IMR-90 (cell line): ENCODE results near the gene KAT2B. TPM values are rescaled to one million over a fixed set of nuclear protein-coding genes. Genes with fewer than 3 reads are reported as not detected.

ENCODE experiments used
- ATAC-seq: fragments of 200-7000 bp; cut with Tn5 transposase; 2 replicates; pipeline ENCODE4 v1.9.1; 2020; ENCODE audit warnings: low read depth, mild to moderate bottlenecking, moderate library complexity
- BruUV-seq: library from RNA; stranded (reverse); fragments of 400-500 nt; replicated peaks from 2 replicates; lab custom pipeline; 2021; lab: Mats Ljungman, UMichigan
- CTCF ChIA-PET: fragments of 300-600 bp; formaldehyde crosslinking; extraction: SDS; loops from one replicate; lab custom pipeline; 2021; ENCODE audit warnings: antibody characterized with exemption; lab: Yijun Ruan, JAX
- POLR2A ChIA-PET: fragments of 300-600 bp; sonication (Branson Sonifier 250); formaldehyde crosslinking; loops from one replicate; lab custom pipeline; 2022; ENCODE audit warnings: antibody characterized with exemption; ENCODE audit not compliant: unreplicated experiment; lab: Charles Lee
- DNase-seq: peaks from one replicate; pipeline ENCODE4 v3.0.0; 2013
- H2AFZ ChIP-seq: replicated peaks from 2 replicates; pipeline ENCODE3; 2013; ENCODE audit warnings: low read length, mild to moderate bottlenecking; ENCODE audit not compliant: poor library complexity
- H2AK5ac ChIP-seq: 2 replicates; pipeline ENCODE4 v1.6.1; 2013; ENCODE audit warnings: low read depth, low read length, inconsistent platforms
- H2AK9ac ChIP-seq: replicated peaks from 2 replicates; pipeline ENCODE3; 2013; ENCODE audit warnings: mild to moderate bottlenecking, low read depth, low read length, moderate library complexity; ENCODE audit not compliant: poor library complexity
- H2BK120ac ChIP-seq: 2 replicates; pipeline ENCODE4 v1.6.1; 2013; ENCODE audit warnings: low read depth, low read length, inconsistent platforms
- H2BK15ac ChIP-seq: 3 replicates; pipeline ENCODE4 v1.6.1; 2013; ENCODE audit warnings: low read depth, low read length, inconsistent platforms
- H2BK20ac ChIP-seq: 2 replicates; pipeline ENCODE4 v1.6.1; 2013; ENCODE audit warnings: low read depth, mild to moderate bottlenecking, inconsistent platforms, low read length, moderate library complexity
- H2BK5ac ChIP-seq: 2 replicates; pipeline ENCODE4 v1.6.1; 2013; ENCODE audit warnings: mild to moderate bottlenecking, low read depth, low read length, inconsistent platforms; ENCODE audit not compliant: poor library complexity, severe bottlenecking
- H3K14ac ChIP-seq: replicated peaks from 2 replicates; pipeline ENCODE4 v1.6.1; 2013; ENCODE audit warnings: low read depth, low read length, inconsistent platforms
- H3K18ac ChIP-seq: 2 replicates; pipeline ENCODE4 v1.6.1; 2013; ENCODE audit warnings: low read depth, low read length, control low read depth
- H3K23ac ChIP-seq: 2 replicates; pipeline ENCODE4 v1.6.1; 2013; ENCODE audit warnings: low read depth, low read length, inconsistent platforms
- H3K27ac ChIP-seq: 2 replicates; pipeline ENCODE4 v1.5.1; 2013; ENCODE audit warnings: mild to moderate bottlenecking, control low read depth, low read length; ENCODE audit not compliant: insufficient read depth
- H3K27me3 ChIP-seq: 2 replicates; pipeline ENCODE4 v1.6.1; 2013; ENCODE audit warnings: low read length; ENCODE audit not compliant: control insufficient read depth, insufficient read depth
- H3K36me3 ChIP-seq: 2 replicates; pipeline ENCODE4 v1.6.1; 2013; ENCODE audit warnings: low read length, mixed read lengths; ENCODE audit not compliant: control insufficient read depth, insufficient read depth
- H3K4ac ChIP-seq: 2 replicates; pipeline ENCODE4 v1.6.1; 2013; ENCODE audit warnings: low read depth, low read length, inconsistent platforms
- H3K4me1 ChIP-seq: 2 replicates; pipeline ENCODE4 v1.6.1; 2013; ENCODE audit warnings: low read length, mixed read lengths; ENCODE audit not compliant: control insufficient read depth, insufficient read depth
- H3K4me2 ChIP-seq: 2 replicates; pipeline ENCODE4 v1.6.1; 2013; ENCODE audit warnings: low read depth, mild to moderate bottlenecking, control low read depth, low read length, moderate library complexity
- H3K4me3 ChIP-seq: 2 replicates; pipeline ENCODE4 v1.5.1; 2013; ENCODE audit warnings: low read depth, mild to moderate bottlenecking, control low read depth, low read length, moderate library complexity; ENCODE audit not compliant: insufficient read depth
- H3K56ac ChIP-seq: 2 replicates; pipeline ENCODE4 v1.6.1; 2013; ENCODE audit warnings: low read length, inconsistent platforms; ENCODE audit not compliant: insufficient read depth; ENCODE audit errors: extremely low read depth
- H3K79me1 ChIP-seq, 2 experiments: 2 replicates each; pipeline ENCODE4 v1.6.1; 2013; ENCODE audit warnings: low read length in 2 of 2, inconsistent platforms in 1 of 2, low read depth in 1 of 2
- H3K9ac ChIP-seq: 2 replicates; pipeline ENCODE4 v1.6.1; 2013; ENCODE audit warnings: low read depth, low read length, control low read depth
- H3K9me1 ChIP-seq: 2 replicates; pipeline ENCODE4 v1.6.1; 2013; ENCODE audit warnings: low read length, inconsistent platforms; ENCODE audit not compliant: insufficient read depth
- H3K9me3 ChIP-seq: 2 replicates; pipeline ENCODE4 v1.6.1; 2013; ENCODE audit warnings: low read length; ENCODE audit not compliant: control insufficient read depth, insufficient read depth
- H4K20me1 ChIP-seq: 2 replicates; pipeline ENCODE4 v1.6.1; 2013; ENCODE audit warnings: low read length, inconsistent platforms; ENCODE audit not compliant: insufficient read depth
- H4K5ac ChIP-seq: 2 replicates; pipeline ENCODE4 v1.6.1; 2013; ENCODE audit warnings: mild to moderate bottlenecking, low read depth, low read length, control low read depth
- H4K8ac ChIP-seq, 2 experiments: 2 replicates each; pipeline ENCODE4 v1.6.1; 2013; ENCODE audit warnings: low read depth in 2 of 2, low read length in 2 of 2, control low read depth in 1 of 2, inconsistent platforms in 1 of 2
- H4K91ac ChIP-seq: 2 replicates; pipeline ENCODE4 v1.6.1; 2013; ENCODE audit warnings: low read depth, low read length, inconsistent platforms; ENCODE audit not compliant: insufficient read depth
- CEBPB ChIP-seq: IDR thresholded peaks from 2 replicates; pipeline ENCODE4 v1.6.1; 2012; ENCODE audit warnings: low read depth, low read length, improper control_type of control experiment
- MAZ ChIP-seq: IDR thresholded peaks from 2 replicates; pipeline ENCODE4 v1.6.1; 2012; ENCODE audit warnings: low read depth, mild to moderate bottlenecking, low read length, improper control_type of control experiment, moderate library complexity, borderline replicate concordance
- MXI1 ChIP-seq: IDR thresholded peaks from 2 replicates; pipeline ENCODE4 v1.6.1; 2012; ENCODE audit warnings: low read depth, mild to moderate bottlenecking, low read length, moderate library complexity, borderline replicate concordance
- WGBS, 2 experiments: methylation state at CpG; one replicate each; pipeline versions ENCODE4 v1.1.5 to v1.1.7; 2013; ENCODE audit warnings: missing lambda C conversion rate in 2 of 2; ENCODE audit not compliant: insufficient read length in 1 of 2; ENCODE audit errors: extremely low coverage in 2 of 2; 5-methylcytosine and 5-hydroxymethylcytosine counted together
- dilution Hi-C: fragments of 300-500 bp; cut with HindIII; formaldehyde crosslinking; loops from one replicate; pipeline ENCODE4 v1.14.3; 2018; ENCODE audit warnings: low sequenced_read_pairs; ENCODE audit not compliant: unreplicated experiment
- in situ Hi-C: fragments of 300-500 bp; cut with MboI; formaldehyde crosslinking; loops from 3 replicates; pipeline ENCODE4 v1.14.3; 2019; ENCODE audit warnings: low sequenced_read_pairs, inconsistent platforms, mixed read lengths
- intact Hi-C: fragments of 100-400 bp; cut with micrococcal nuclease; formaldehyde crosslinking; loops from 2 replicates; pipeline ENCODE4 v1.10.0; 2022
- polyA plus RNA-seq, 3 experiments: library from polyadenylated mRNA; depleted of rRNA; stranded (reverse); fragments of >200 nt; gene quantifications; 2 replicates each; pipeline ENCODE4 v1.2.3, GENCODE V29; 2012; ENCODE audit warnings: low replicate concordance in 1 of 3
- total RNA-seq: library from RNA; depleted of rRNA; stranded (reverse); fragments of >200 nt; gene quantifications from 2 replicates; pipeline ENCODE4 v1.2.3, GENCODE V29; 2012

The KAT2B gene
- total and polyA plus RNA-seq, 2 of the 4 experiments (the other 2 are of a cell fraction): 2.0 to 2.2 TPM

- Histone ChIP-seq H2BK20ac (no peak overlapping the region), H3K9ac (no peak overlapping the region), H2BK120ac (no peak overlapping the region), H3K27ac (no peak overlapping the region), H4K20me1 (no peaks in the 10 kb centered on the region), H2AK5ac (no peak overlapping the region), H3K4ac (no peak overlapping the region), H3K9me3 (no peaks in the 10 kb centered on the region), H3K9me1 (no peaks in the 10 kb centered on the region; the same call in 1 of the 2 replicates), H3K4me2 (no peak overlapping the region), H3K56ac (no peak overlapping the region), H3K4me3 (no peak overlapping the region), H2BK15ac (no peak overlapping the region), H2BK5ac (no peak overlapping the region), H2AFZ (no peak overlapping the region), H3K27me3 (no peaks in the 10 kb centered on the region), H3K36me3 (no peaks in the 10 kb centered on the region), H4K5ac (no peak overlapping the region), H4K8ac (no peak overlapping the region), H3K18ac (no peak overlapping the region), H3K23ac (no peak overlapping the region), H3K14ac (no peak overlapping the region), H3K79me1 (no peaks in the 10 kb centered on the region), H3K4me1 (peaks cover 2% of the 10 kb centered on the region; the same call in 1 of the 2 replicates), H4K91ac (no peak overlapping the region), H2AK9ac (no peak overlapping the region)
- TF ChIP-seq CEBPB (no peak), MXI1 (no peak), MAZ (no peak)
- CTCF ChIA-PET: interaction anchor here (1.3 to 1.4 kb wide), 2 partner anchors 13 kb away, joined by 4 read pairs; no protein-coding TSS in a partner anchor
- WGBS, 2 experiments: no CpG with 5 or more reads among the region's 1 CpG
- DNase-seq (no peak), ATAC-seq (no peak)
- dilution Hi-C loops (no loop called here), in situ Hi-C loops (no loop called here), intact Hi-C loops (no loop called here)
- no TSS peak for BruUV-seq
- POLR2A ChIA-PET: no interaction called here
Measured at GRCh38 chr3:20097015-20097414, 56.8 kb downstream of the KAT2B start.
